Measurements from ENCODE around the gene WDR5.

The WDR5 gene

GRCh38 chr9:134145262-134145661, 9.4 kb downstream of the WDR5 start:
- Histone ChIP-seq H3K18ac (ENCODE audit: low read length) (no peak overlapping the region), H3K9ac (ENCODE audit: low read length) (no peak overlapping the region), H3K4me1 (ENCODE audit: control insufficient read depth, low read depth, low read length) (no peaks in the 10 kb centered on the region), H3K27me3 (ENCODE audit: insufficient read depth, low read length, poor library complexity) (no peaks in the 10 kb centered on the region), H4K8ac (ENCODE audit: low read depth, low read length) (no peak overlapping the region), H2AK5ac (ENCODE audit: low read length) (no peak overlapping the region), H4K5ac (ENCODE audit: low read length) (no peak overlapping the region), H3K36me3 (ENCODE audit: control insufficient read depth, insufficient read depth, low read length) (peaks cover 27% of the 10 kb centered on the region), H3K23ac (ENCODE audit: low read length) (no peak overlapping the region), H3K4ac (ENCODE audit: low read depth, low read length) (no peak overlapping the region), H3K4me3 (ENCODE audit: low read length) (no peak overlapping the region), H3K27ac (ENCODE audit: low read depth, low read length) (no peak overlapping the region), H3K79me2 (ENCODE audit: control insufficient read depth, insufficient read depth, low read length) (no peaks in the 10 kb centered on the region), H2BK120ac (ENCODE audit: low read depth, low read length) (no peak overlapping the region), H2BK5ac (ENCODE audit: low read length) (no peak overlapping the region), H2BK15ac (replicated peaks; ENCODE audit: low read depth) (no peak overlapping the region), H3K79me1 (ENCODE audit: low read length) (peaks cover 9% of the 10 kb centered on the region), H3K56ac (ENCODE audit: low read length) (no peak overlapping the region), H3K4me2 (ENCODE audit: low read length) (no peak overlapping the region)
- no peak for DNase-seq
- no CpG with 5 or more reads among the region's 9 CpGs for WGBS (ENCODE audit: extremely low coverage, insufficient coverage, low lambda C conversion rate)

DNA sequence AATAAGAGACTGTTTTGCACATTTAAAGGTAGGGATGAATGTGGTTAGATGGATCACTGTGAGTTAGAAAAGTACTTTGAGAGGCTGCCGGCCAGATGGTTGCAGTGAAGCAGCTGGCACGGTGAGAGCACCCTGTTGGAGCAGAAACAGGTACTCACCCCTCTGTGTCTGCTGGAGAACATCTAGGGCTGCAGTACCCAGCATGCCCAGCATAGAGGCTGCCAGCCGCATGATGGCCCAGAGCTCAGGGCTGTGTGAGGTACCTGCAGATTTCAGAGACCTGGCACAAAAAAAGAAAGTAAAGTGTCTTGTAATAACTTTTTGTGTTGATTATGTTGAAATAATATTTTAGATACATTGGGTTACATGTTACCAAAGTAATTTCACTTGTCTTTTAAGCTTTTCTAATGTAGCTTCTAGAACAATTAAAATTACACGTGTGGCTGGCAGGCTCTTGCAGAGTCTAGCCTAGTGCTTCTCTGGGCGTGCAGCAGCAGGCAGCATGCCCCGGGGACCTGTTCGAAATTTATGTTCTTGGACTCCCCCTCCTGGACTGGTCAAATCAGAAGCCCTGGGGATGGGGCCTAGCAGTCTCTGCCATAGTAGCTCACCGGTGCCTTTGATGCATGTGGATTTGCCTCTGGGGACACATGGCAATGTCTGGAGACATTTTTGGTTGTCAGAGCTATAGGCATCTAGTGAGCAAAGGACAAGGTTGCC, 11.1 kb downstream of the WDR5 start:
- H3K27ac ChIP-seq (ENCODE audit: low read depth, low read length) = no peak overlapping the region
- no peak overlapping the region for H2BK15ac ChIP-seq (replicated peaks; ENCODE audit: low read depth)
- H3K4me1 ChIP-seq (ENCODE audit: control insufficient read depth, low read depth, low read length) = no peaks in the 10 kb centered on the region
- no peak overlapping the region for H3K18ac ChIP-seq (ENCODE audit: low read length)
- no peak overlapping the region for H2BK120ac ChIP-seq (ENCODE audit: low read depth, low read length)
- peaks cover 5% of the 10 kb centered on the region for H3K79me1 ChIP-seq (ENCODE audit: low read length)
- H3K9ac ChIP-seq (ENCODE audit: low read length) = no peak overlapping the region
- peaks cover 28% of the 10 kb centered on the region for H3K36me3 ChIP-seq (ENCODE audit: control insufficient read depth, insufficient read depth, low read length)
- no peak for DNase-seq
- no peak overlapping the region for H3K4me2 ChIP-seq (ENCODE audit: low read length)
- H4K8ac ChIP-seq (ENCODE audit: low read depth, low read length) = no peak overlapping the region
- H3K79me2 ChIP-seq (ENCODE audit: control insufficient read depth, insufficient read depth, low read length) = no peaks in the 10 kb centered on the region
- no peak overlapping the region for H3K4ac ChIP-seq (ENCODE audit: low read depth, low read length)
- H3K27me3 ChIP-seq (ENCODE audit: insufficient read depth, low read length, poor library complexity) = no peaks in the 10 kb centered on the region
- H3K4me3 ChIP-seq (ENCODE audit: low read length) = no peak overlapping the region
- H2BK5ac ChIP-seq (ENCODE audit: low read length) = no peak overlapping the region
- no peak overlapping the region for H4K5ac ChIP-seq (ENCODE audit: low read length)
- H2AK5ac ChIP-seq (ENCODE audit: low read length) = no peak overlapping the region
- H3K56ac ChIP-seq (ENCODE audit: low read length) = no peak overlapping the region
- no peak overlapping the region for H3K23ac ChIP-seq (ENCODE audit: low read length)
- WGBS (ENCODE audit: extremely low coverage, insufficient coverage, low lambda C conversion rate) = no CpG with 5 or more reads among the region's 8 CpGs

DNA sequence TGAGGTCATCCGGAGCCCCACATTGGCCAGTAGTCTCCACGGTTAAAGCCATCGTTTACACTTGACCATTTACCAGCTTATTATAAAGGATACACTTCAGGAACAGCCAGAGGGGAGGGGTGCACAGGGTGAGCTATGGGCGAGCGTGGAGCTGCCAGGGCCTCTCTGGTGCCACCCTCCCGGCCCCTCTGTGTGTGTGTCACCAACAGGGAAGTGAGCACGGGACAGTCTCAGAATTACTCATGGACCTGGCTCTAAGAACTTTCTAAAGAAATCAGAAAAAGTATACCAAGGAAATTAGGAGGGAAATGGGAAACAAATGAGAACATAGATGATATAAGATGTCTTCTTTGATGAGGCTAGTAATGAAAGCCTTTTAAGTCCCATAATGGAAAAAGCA, 13.5 kb downstream of the WDR5 start:
- no peak overlapping the region for H3K23ac ChIP-seq (ENCODE audit: low read length)
- peaks cover 23% of the 10 kb centered on the region for H3K36me3 ChIP-seq (ENCODE audit: control insufficient read depth, insufficient read depth, low read length)
- H3K79me2 ChIP-seq (ENCODE audit: control insufficient read depth, insufficient read depth, low read length) = no peaks in the 10 kb centered on the region
- peaks cover 5% of the 10 kb centered on the region for H3K79me1 ChIP-seq (ENCODE audit: low read length)
- H3K4ac ChIP-seq (ENCODE audit: low read depth, low read length) = no peak overlapping the region
- H3K4me3 ChIP-seq (ENCODE audit: low read length) = no peak overlapping the region
- no peak overlapping the region for H4K8ac ChIP-seq (ENCODE audit: low read depth, low read length)
- H2AK5ac ChIP-seq (ENCODE audit: low read length) = no peak overlapping the region
- H2BK15ac ChIP-seq (replicated peaks; ENCODE audit: low read depth) = no peak overlapping the region
- H2BK120ac ChIP-seq (ENCODE audit: low read depth, low read length) = no peak overlapping the region
- no peak overlapping the region for H3K4me2 ChIP-seq (ENCODE audit: low read length)
- no peak overlapping the region for H2BK5ac ChIP-seq (ENCODE audit: low read length)
- no peak overlapping the region for H3K27ac ChIP-seq (ENCODE audit: low read depth, low read length)
- no peaks in the 10 kb centered on the region for H3K27me3 ChIP-seq (ENCODE audit: insufficient read depth, low read length, poor library complexity)
- no peak overlapping the region for H4K5ac ChIP-seq (ENCODE audit: low read length)
- no peak overlapping the region for H3K18ac ChIP-seq (ENCODE audit: low read length)
- no peaks in the 10 kb centered on the region for H3K4me1 ChIP-seq (ENCODE audit: control insufficient read depth, low read depth, low read length)
- DNase-seq = no peak
- H3K56ac ChIP-seq (ENCODE audit: low read length) = no peak overlapping the region
- no peak overlapping the region for H3K9ac ChIP-seq (ENCODE audit: low read length)
- WGBS (ENCODE audit: extremely low coverage, insufficient coverage, low lambda C conversion rate) = no CpG with 5 or more reads among the region's 7 CpGs

- no peak overlapping the region for H3K9ac ChIP-seq (ENCODE audit: low read length)
- no peak overlapping the region for H2AK5ac ChIP-seq (ENCODE audit: low read length)
- no peak overlapping the region for H2BK5ac ChIP-seq (ENCODE audit: low read length)
- no peak overlapping the region for H3K23ac ChIP-seq (ENCODE audit: low read length)
- no peak overlapping the region for H3K56ac ChIP-seq (ENCODE audit: low read length)
- WGBS (ENCODE audit: extremely low coverage, insufficient coverage, low lambda C conversion rate) = no CpG with 5 or more reads among the region's 12 CpGs
- no peak overlapping the region for H2BK120ac ChIP-seq (ENCODE audit: low read depth, low read length)
- H3K4me1 ChIP-seq (ENCODE audit: control insufficient read depth, low read depth, low read length) = no peaks in the 10 kb centered on the region
- H3K79me1 ChIP-seq (ENCODE audit: low read length) = peaks cover 2% of the 10 kb centered on the region
- no peaks in the 10 kb centered on the region for H3K27me3 ChIP-seq (ENCODE audit: insufficient read depth, low read length, poor library complexity)
- H3K79me2 ChIP-seq (ENCODE audit: control insufficient read depth, insufficient read depth, low read length) = no peaks in the 10 kb centered on the region
- H4K5ac ChIP-seq (ENCODE audit: low read length) = no peak overlapping the region
- H3K27ac ChIP-seq (ENCODE audit: low read depth, low read length) = no peak overlapping the region
- H3K18ac ChIP-seq (ENCODE audit: low read length) = no peak overlapping the region
- no peak overlapping the region for H3K4me2 ChIP-seq (ENCODE audit: low read length)
- H3K36me3 ChIP-seq (ENCODE audit: control insufficient read depth, insufficient read depth, low read length) = peaks cover 22% of the 10 kb centered on the region
- H2BK15ac ChIP-seq (replicated peaks; ENCODE audit: low read depth) = no peak overlapping the region
- H4K8ac ChIP-seq (ENCODE audit: low read depth, low read length) = no peak overlapping the region
- no peak for DNase-seq
- H3K4me3 ChIP-seq (ENCODE audit: low read length) = no peak overlapping the region
- H3K4ac ChIP-seq (ENCODE audit: low read depth, low read length) = no peak overlapping the region
Measured at GRCh38 chr9:134150557-134151214, 14.8 kb downstream of the WDR5 start.

- H3K18ac ChIP-seq (ENCODE audit: low read length) = no peak overlapping the region
- WGBS (ENCODE audit: extremely low coverage, insufficient coverage, low lambda C conversion rate) = no CpG with 5 or more reads among the region's 14 CpGs
- H3K4ac ChIP-seq (ENCODE audit: low read depth, low read length) = no peak overlapping the region
- H3K9ac ChIP-seq (ENCODE audit: low read length) = no peak overlapping the region
- no peak overlapping the region for H3K4me2 ChIP-seq (ENCODE audit: low read length)
- no peak overlapping the region for H4K8ac ChIP-seq (ENCODE audit: low read depth, low read length)
- H3K4me1 ChIP-seq (ENCODE audit: control insufficient read depth, low read depth, low read length) = no peaks in the 10 kb centered on the region
- no peaks in the 10 kb centered on the region for H3K27me3 ChIP-seq (ENCODE audit: insufficient read depth, low read length, poor library complexity)
- H3K36me3 ChIP-seq (ENCODE audit: control insufficient read depth, insufficient read depth, low read length) = peaks cover 25% of the 10 kb centered on the region
- H3K27ac ChIP-seq (ENCODE audit: low read depth, low read length) = no peak overlapping the region
- H2BK120ac ChIP-seq (ENCODE audit: low read depth, low read length) = no peak overlapping the region
- no peak overlapping the region for H4K5ac ChIP-seq (ENCODE audit: low read length)
- no peak overlapping the region for H3K23ac ChIP-seq (ENCODE audit: low read length)
- no peak overlapping the region for H2AK5ac ChIP-seq (ENCODE audit: low read length)
- H2BK5ac ChIP-seq (ENCODE audit: low read length) = no peak overlapping the region
- DNase-seq = no peak
- H3K79me1 ChIP-seq (ENCODE audit: low read length) = no peaks in the 10 kb centered on the region
- H3K56ac ChIP-seq (ENCODE audit: low read length) = no peak overlapping the region
- H2BK15ac ChIP-seq (replicated peaks; ENCODE audit: low read depth) = no peak overlapping the region
- H3K4me3 ChIP-seq (ENCODE audit: low read length) = no peak overlapping the region
- no peaks in the 10 kb centered on the region for H3K79me2 ChIP-seq (ENCODE audit: control insufficient read depth, insufficient read depth, low read length)
Measured at GRCh38 chr9:134152022-134152448, 16.2 kb downstream of the WDR5 start.
